ENCODE data around the gene PRSS57.

- TF ChIP-seq CTCF (conservative IDR thresholded peaks at IDR 0.05; ENCODE audit: low read depth, low read length) (no peak), EZH2 (IDR thresholded peaks at IDR 0.05; ENCODE audit: borderline replicate concordance, low read depth, low read length, poor library complexity, severe bottlenecking) (no peak)
Measured at GRCh38 chr19:709196-709964, 14.1 kb upstream of the PRSS57 start.

Data from A673 (cell line).